Renal cortex interstitium (tissue), 11 donors: ENCODE results near the gene CSNK2A1. TPM values are rescaled to one million over a fixed set of nuclear protein-coding genes. Genes with fewer than 3 reads are reported as not detected.
"Not testable (repeated sequence)": the region's sequence is repeated elsewhere in the genome, so short reads cannot be mapped to it uniquely, and the experiment has no call there.

Experiments used
- DNase-seq, 11 donors: peaks; one replicate each; pipeline ENCODE4 v3.0.0-alpha.2; 2013; ENCODE audit warnings: low read depth in 9 of 11, low spot score in 4 of 11; ENCODE audit errors: extremely low read depth in 1 of 11
- polyA plus RNA-seq, 3 donors: library from polyadenylated mRNA; unstranded; fragments of 120-200 nt; gene quantifications; one replicate each; pipeline ENCODE4 v1.2.1, GENCODE V29; 2013; ENCODE audit not compliant: insufficient read length in 3 of 3

CSNK2A1 gene
- polyA plus RNA-seq, 3 donors, result 131 to 154 (median 143) TPM

DNA sequence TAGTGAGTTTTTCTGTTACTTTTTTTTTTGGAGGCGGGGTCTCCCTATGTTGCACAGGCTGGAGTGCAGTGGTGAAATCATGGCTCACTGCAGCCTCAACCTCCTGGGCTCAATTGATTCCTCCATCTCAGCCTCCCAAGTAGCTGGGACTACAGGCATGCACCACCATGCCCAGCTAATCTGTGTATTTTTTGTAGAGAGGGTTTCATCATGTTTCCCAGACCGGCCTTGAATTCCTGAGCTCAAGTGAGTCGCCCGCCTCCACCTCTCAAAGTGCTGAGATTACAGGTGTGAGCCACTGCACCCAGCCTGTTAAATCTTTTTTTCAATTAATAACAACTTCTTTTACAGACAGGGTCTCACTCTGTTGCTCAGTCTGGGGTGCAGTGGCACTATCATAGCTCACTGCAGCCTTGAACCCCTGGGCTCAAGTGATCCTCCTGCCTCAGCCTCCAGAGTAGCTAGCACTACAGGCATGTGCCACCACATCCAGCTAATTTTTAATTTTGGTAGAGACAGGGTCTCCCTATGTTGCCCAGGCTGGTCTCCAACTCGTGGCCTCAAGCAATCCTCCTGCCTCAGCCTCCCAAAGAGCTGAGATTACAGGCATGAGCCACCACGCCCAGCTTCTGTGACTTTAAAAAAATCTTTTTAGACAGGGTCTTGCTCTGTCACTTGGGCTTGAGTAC, 66.9 kb downstream of the CSNK2A1 start:
- not testable (repeated sequence) for DNase-seq

DNA sequence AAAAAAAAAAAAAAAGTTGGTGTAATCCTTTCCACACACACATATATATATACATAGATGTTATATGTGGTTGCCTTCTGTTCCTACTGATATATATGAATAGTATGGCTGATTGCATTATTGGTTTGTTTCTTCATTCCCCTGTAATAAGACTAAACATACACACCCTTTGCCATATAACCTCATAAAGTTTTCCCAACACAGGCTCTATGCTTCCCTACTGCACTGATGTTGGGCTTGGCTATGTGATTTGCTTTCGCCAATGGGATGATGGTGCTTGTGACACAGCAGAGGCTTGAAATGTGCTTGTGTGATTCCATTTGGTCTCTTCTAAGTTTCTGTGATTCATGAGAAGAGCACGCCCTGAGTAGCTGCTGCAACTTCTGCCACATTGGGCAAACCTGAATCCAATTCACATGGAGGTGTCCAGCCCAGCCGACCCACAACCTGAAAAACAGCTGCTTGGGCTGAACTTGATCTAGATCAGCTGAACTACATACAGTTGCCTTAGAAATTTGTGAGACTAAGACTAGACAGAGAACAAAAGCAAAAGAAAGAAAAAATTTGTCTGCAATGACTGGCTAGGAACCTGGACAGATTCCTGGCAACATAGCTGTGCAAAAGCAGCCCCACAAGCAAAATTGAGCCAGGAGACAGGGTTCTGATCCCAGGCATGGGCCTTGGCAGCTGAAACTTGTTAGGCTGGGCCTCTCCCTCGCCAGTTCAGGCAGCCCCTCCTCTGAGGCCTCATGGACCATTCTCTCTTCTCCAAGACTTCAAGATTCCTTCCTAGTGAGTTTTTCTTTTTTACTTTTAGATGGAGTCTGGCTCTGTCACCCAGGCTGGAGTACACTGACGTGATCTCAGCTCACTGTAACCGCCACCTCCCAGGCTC, 67.9 kb downstream of the CSNK2A1 start:
- no peak for DNase-seq

DNA sequence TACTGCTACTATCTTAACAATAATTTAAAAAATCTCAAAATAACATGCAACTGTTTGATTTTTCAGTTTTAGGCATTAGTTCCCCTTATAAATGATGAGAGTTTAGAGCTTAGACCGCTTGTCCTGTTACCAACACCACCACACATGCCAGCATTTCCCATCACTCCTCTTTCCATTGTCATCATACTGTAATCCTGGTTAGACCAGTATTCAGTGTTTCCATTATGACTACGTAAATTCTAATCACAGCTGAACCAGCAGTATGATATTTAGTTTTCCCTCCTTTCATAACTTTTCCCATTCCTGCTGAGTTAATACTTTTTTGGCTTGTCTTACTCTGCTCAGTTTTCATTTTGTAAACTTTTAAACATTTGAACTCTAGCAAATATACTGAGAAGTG, 69.0 kb downstream of the CSNK2A1 start:
- no peak for DNase-seq

DNA sequence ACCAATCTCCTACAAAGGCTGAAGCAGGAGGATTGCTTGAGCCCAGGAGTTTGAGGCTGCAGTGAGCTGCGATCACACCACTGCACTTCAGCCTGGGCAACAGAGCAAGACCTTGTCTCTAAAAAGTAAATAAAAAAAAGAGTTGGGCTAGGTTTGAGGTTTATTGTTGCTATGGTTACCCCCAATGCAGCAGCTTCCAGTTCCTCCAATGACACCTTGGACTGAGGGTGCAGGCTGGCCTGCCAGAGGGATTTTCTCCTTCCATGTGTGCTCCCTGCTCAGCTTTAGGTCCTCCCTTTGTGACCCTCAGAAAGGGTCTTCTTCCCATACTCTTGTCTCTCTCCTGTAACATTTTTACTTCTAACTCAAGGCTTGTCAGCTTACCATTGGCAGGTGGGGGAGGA, 70.7 kb downstream of the CSNK2A1 start:
- no peak for DNase-seq

DNA sequence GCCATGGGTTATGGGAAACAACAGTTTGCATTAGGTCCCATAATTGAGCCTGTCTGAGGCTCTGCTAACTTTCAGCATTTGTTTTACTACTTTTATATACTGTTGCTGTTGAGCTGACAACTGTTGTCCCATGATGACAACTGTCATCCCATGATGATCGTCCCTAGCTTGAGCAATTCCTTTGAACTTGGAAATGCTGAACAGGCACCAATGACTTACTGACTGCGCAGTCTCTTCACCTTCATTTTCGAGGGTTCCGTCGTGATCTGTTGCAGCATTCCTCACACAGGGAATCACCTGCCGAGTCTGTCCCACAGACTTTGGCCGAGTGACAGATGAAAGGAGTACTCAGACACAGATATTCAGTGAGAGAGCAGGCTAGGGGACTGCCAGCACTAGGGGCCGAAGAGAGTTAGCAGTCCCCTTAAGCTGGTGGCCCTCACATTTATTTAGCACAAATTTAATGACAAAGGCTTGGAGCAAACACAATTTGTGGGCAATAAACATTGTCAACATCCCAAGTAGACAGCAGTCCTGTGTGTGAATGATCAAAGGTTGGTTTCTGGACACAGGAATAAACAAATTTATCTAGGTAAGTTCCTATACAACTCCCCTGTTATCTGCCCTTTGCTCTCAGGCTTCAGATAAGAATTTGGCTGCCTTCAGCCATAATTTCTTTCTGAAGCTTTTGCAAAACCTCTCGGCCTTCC, 71.3 kb downstream of the CSNK2A1 start:
- no peak for DNase-seq

DNA sequence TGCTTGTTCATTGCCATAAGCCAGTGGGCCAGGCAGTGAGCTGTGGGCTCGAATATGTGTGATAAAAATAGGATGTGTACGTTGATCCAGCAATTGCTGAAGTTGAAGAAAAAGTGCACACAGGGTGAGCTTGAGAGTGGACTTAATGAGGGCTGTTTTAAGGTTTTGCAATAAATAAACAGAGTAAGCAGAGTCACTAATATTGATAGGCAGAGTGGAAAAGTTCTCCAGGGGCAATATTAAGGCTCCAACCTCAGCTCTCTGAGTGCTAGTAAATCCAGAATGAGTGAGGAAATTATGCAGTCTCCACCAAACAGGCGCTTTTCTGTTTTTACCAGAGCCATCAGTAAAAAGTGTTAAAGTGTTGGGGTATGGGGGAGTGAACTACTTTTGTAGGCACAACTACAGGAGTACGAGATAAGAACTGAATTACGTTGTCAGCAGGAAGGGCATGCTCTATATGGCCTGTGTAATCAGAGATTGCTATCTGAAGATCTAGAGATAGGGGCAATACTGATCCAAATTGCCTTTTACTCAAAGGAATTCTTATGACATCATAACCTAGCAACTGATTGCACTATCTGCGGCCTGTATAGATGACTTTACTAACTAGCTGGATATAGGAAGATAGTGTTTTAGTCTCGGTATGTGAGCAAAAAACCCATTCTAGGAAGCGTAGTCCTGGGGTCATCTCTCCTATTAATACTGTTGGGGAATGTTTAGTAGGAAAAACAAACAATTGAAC, 73.7 kb downstream of the CSNK2A1 start:
- no peak for DNase-seq

DNA sequence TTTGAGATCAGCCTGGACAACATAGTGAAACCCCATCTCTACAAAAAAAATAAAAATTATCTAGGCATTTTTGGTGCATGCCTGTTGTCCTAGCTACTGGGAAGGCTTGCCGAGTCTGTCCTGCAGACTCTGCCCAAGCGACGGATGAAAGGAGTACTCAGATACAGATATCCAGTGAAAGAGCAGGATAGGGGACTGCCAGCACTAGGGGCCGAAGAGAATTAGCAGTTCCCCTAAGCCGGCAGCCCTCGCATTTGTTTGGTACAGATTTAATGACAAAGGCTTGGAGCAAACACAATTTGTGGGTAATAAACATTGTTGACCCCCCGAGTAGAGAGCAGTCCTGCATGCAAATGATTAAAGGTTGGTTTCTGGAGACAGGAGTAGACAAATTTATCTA, 75.8 kb downstream of the CSNK2A1 start:
- no peak for DNase-seq

DNA sequence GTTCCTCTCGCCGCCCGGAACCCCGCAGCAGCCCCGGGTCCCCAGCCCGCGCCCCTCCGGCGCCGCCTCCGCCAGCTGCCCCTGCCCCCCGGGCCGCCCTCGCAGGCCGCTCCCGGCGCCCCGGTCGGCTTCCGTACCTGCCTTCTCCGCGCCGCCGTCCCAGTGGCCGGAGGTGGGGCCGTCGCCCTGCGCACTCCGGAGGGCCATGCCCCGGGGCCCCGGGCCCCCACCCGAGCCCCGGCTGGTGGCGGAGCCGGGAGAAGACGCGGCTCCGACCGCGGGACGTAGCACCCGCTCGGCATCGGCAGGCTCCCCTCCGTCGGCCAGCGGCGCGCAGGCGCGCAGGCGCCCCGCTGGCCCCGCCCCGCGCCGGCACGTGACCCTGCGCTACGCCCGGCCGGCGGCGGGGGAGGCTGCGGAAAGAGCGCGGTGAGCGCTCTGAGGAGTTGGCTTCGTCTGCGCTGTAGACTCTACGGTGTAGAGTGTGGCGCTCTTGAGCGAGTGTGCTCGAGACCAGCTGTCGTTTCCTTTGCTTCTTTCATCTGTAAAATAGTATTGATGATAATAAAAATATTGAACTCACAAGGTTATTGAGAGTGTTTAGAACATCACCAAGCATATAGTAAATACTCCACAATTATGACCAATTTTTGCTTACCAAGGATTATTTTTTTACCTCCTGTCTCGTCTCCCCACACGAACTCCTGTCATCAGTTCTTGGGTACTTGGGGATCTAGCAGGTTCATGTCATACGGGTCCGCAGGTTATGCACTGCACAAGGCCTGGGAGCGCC, 81.2 kb downstream of the CSNK2A1 start, which contains the start of gene TBC1D20:
Gene TBC1D20 (minus strand): TSS at position 335 of the 793 bp plus-strand sequence. CDS start 128 bp downstream, at position 207.
- DNase-seq, result peak; percentile 68 to 86 (median 82)

DNA sequence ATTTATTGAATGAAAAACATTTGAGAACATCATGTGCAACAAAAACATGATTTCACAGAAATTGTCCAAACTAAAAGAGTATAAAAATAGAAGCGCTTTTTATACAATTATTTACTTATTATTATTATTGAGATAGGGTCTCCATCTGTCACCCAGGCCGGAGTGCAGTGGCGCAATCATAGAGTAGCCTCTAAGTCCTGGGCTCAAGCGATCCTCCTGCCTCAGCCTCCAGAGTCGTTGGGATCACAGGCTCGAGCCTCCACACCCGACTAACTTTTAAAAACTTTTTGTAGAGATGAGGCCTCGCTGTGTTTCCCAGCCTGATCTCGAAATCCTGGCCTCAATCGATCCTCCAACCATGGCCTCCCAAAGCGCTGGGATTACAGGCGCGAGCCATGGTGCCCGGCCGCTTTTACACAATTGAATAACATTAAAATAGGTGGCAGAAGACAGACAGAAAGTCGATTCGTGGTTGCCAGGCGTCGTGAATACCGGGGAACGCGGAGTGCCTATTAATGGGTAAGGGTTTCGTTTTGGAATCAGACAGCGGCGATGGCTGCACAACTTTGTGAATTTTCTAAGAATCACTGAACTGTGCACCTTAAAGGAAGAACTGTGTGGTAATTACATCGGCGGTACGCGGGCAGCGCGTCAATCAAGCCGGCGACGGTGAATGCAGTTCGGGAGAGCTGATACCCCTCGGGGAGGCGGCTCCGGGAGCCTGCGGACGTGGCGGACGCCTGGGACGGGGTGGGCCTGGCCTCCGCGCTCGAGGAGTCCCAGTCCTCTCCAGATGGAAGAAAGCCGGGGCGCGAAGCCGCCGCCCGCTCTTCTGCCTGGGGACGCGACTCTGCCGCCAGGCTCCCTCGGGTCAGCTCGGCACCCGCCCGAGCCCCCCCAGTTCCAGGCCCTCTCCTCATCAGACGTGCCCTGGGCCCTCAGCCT, 82.1 kb downstream of the CSNK2A1 start:
- DNase-seq, result peak in 7 of 11 donors; percentile 21 to 47 (median 35)

DNA sequence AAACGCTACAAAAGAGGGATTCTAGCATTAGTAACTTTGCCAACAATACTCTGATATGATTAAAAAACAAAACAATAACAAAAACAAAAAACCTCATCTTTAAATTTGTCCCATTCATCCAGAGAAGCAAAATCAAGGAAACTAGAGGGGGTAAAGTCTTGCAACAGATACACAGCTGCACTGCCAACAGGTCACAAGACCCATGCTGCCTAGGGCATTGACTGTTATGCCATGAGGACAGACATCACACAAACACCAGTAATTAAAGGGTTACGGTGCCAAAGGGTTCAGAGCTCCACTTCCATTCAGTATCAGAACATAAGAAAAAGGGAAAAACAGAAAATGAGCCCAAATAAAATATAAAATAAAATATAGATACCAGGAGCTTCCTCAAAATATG, 82.9 kb downstream of the CSNK2A1 start:
- no peak for DNase-seq

DNA sequence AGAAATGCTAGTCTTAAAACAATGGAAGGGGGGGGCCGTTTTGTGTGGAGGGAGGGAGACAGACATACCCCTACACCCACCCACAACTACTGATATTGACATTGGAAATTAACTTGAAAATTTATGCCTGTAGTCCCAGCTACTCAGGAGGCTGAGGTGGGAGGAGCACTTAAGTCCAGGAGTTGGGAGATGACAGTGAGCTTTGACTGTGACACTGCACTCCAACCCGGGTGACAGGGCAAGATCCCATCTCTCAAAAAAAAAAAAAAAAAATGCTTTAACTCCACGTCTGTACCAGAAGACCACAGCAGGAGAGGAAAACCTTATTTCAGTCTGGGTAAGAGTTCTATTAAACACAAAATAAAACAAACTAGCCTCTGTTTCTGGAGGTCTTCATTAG, 83.4 kb downstream of the CSNK2A1 start:
- DNase-seq, result no peak

DNA sequence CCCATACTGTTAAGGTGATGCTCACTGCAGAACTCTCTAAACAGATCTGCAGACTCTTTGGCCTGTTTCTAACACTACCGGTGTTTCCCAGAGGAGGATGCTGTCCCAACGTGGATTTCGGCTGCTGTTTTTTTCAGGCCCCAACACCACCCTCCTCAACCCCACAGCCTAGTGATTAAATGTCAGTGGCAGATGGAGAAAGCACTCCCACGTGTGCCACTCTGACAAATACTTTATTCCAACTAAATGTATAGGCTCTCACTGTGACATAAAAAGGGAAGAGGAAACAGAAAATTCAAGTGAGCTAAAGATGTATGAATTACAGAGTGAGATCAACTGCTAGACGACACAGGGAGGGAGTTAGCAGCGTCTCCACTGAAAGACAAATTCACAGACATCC, 84.8 kb downstream of the CSNK2A1 start:
- no peak for DNase-seq

DNA sequence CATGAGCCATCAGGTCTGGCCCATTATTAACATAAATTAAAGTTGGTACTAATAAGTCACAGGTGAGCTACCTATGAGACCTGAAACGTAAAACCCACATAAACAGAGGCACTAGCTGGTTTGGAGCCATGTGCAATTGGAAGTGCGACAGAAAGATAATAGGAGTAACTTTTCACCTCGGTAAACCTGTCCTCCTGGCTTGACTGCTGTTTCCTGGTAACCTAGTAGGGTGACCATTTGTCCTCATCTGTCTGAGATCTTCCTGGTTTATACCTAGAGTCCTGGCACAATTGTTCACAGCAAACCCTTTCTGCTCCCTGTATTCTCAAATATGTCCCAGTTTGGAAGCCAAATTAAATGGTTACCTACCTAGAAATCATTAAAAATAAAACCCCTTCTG, 88.6 kb downstream of the CSNK2A1 start:
- DNase-seq, result no peak

DNA sequence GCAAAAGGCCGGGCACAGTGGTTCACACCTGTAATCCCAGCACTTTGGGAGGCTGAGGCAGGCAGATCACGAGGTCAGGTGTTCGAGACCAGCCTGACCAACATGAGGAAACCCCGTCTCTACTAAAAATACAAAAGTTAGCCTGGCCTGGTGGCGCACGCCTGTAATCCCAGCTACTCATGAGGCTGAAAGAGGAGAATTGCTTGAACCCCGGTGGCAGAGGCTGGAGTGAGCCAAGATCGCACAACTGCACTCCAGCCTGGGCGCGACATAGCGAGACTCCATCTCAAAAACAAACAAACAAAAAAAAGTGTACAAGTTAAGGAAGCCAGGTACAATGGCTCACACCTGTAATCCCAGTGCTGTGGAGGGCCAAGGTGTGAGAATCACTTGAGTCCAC, 91.6 kb downstream of the CSNK2A1 start:
- DNase-seq, result not testable (repeated sequence)

DNA sequence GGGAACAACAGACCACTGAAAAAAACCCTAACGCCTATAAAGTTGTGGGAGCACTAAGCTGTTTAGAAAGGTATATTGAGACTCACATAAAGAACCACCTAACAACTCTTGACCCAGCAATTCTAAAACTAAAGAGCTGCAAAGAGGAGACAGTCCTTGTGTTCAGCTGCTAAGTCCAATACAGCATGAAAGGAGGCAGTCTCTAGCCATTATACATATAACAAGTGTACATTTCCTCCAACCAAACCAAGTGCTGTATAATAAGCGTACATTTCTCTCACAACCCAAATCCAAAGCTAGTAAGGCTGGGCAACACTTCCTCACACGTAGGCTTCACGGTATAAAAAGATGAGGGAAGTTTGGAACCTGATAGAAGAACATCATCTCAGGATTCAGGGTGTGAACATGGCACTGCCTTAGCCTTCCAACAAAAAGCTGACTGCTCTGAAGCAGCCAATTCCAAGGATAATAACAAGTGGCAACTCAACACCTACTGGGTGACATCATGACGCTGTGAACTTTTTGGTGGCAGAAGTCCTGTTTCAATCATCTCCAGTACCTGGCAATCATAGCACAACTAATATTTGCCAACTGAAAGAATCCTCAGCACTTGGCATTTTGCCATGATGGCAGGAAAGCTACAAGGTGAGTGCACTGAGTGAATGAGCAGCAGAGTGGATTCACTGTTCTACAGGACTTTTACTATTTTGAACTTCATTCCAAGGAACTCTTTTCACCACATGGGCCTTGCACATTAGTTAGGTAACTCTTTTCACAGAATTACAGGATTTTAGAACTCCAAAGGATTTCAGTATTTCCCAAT, 97.9 kb downstream of the CSNK2A1 start:
- DNase-seq, result no peak

DNA sequence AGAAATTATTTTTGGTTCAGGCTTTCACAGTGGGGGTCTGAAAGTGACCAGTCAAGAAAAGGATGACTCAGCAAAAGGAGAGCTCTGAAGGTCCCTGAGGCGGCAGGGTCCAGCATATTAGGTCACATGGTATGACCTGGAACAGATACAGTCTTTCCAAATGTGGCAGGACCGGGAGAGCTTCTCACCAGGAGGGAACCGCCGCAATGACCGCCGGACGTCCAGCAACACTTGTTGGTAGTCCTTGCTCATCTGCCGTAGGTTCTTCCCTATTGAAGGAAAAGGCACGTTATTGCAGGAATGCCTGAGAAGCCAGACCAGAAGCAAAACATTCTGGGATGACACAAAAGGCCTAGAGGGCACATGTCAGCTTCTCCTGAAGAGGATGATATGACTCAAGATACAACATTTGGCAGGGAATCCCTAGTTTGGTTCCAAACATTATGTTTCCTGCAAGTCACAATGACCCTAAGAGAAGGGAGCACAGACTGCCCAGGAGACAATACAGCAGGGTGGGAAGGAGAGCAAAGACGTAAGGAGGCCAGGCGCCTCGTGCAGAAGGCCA, 98.6 kb downstream of the CSNK2A1 start:
- no peak for DNase-seq
